HG02678 (cell line): Measurements from ENCODE around the gene SEPTIN2.
A peak's percentile ranks its signal among the peaks of the same experiment; 100 is the strongest.
"Not testable (repeated sequence)": the region's sequence is repeated elsewhere in the genome, so short reads cannot be mapped to it uniquely, and the experiment has no call there.

Experiments
- ATAC-seq: cut with Tn5 transposase; IDR thresholded peaks from one replicate; pipeline ENCODE4 v1.9.1; 2021; ENCODE audit warnings: mild to moderate bottlenecking, moderate library complexity; ENCODE audit not compliant: unreplicated experiment

SEPTIN2 gene

GRCh38 chr2:241286348-241287090 lies 29.2 kb upstream of the SEPTIN2 start:
- ATAC-seq: no peak

GRCh38 chr2:241288324-241288888 lies 27.3 kb upstream of the SEPTIN2 start:
- no peak for ATAC-seq

- ATAC-seq: no peak
Measured at GRCh38 chr2:241289053-241289452, 26.7 kb upstream of the SEPTIN2 start.

GRCh38 chr2:241289597-241289996 lies 26.1 kb upstream of the SEPTIN2 start:
- ATAC-seq: no peak

- no peak for ATAC-seq
Measured at GRCh38 chr2:241291153-241291552, 24.6 kb upstream of the SEPTIN2 start.

GRCh38 chr2:241291977-241292376 lies 23.7 kb upstream of the SEPTIN2 start:
- ATAC-seq: no peak

- not testable (repeated sequence) for ATAC-seq
Measured at GRCh38 chr2:241293378-241293797, 22.3 kb upstream of the SEPTIN2 start.

DNA sequence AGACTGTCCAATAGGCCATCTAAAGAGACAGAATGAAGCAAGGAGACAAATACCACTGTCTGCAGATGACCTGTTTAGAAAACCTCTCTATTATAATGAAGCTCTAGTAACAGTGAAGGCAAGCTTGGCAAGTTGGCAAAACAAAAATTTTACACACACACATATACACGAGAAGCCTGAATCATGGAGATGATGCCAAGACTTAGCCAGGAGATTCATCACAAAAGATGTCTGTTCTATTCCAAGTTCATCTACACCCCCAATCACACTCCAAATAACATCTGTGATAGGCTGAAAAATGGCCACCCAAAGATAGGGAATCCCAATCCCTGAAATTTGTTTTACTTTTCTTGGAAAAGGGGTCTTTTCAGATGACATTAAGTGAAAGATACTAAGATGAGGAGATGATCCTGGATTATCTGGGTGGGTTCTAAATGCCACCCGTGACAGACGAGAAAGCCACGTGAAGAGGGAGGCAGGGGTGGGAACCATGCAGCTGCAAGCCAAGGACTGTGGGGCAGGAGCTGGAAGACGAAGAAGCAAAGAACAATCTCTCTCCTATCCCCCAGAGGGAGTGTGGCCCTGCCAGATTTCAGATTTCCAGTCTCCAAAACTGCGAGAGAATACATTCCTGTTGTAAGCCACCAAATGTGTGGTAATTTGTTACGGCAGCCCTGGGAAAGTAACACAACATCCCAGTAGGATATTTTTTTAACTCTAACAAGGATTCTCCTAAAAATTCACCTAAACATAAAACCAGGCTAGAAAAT lies 20.2 kb upstream of the SEPTIN2 start:
- no peak for ATAC-seq

DNA sequence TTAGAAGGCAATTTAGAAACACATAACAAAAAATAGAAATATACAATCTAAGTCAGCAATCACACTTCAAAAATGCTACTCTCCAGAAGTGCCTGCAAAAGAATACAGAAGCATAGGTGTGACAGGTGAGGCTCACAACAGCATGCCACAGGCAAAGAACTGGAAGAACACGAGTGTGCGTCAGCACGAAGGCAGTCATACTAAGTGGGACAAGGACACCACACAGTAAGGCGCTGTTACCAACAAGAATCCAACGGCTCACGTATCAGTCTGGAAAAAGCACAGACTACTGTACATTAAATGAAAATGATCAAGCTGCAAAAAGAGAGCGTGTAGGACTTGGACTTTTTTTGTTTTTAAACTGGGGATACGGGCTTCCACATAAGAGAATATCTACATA lies 19.0 kb upstream of the SEPTIN2 start:
- no peak for ATAC-seq

- ATAC-seq: no peak
Measured at GRCh38 chr2:241298673-241299072, 17.1 kb upstream of the SEPTIN2 start.

GRCh38 chr2:241300000-241300399 lies 15.7 kb upstream of the SEPTIN2 start:
- ATAC-seq: no peak

DNA sequence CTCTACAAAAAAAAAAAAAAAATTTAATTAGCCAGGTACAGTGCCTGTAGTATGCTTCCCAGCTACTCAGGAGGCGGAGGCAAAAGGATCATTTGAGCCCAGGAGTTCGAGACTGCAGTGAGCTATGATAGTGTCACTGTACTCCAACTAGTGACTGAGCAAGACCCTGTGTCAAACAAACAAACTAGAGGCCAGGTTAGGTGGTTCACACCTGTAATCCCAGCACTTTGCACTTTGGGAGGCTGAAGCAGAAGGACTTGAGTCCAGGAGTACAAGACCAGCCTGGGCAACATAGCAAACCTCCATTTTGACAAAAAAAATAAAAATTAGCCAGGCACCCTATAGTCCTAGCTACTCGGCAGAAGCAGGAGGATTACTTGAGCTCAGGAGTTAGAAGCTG lies 13.6 kb upstream of the SEPTIN2 start:
- ATAC-seq: no peak

DNA sequence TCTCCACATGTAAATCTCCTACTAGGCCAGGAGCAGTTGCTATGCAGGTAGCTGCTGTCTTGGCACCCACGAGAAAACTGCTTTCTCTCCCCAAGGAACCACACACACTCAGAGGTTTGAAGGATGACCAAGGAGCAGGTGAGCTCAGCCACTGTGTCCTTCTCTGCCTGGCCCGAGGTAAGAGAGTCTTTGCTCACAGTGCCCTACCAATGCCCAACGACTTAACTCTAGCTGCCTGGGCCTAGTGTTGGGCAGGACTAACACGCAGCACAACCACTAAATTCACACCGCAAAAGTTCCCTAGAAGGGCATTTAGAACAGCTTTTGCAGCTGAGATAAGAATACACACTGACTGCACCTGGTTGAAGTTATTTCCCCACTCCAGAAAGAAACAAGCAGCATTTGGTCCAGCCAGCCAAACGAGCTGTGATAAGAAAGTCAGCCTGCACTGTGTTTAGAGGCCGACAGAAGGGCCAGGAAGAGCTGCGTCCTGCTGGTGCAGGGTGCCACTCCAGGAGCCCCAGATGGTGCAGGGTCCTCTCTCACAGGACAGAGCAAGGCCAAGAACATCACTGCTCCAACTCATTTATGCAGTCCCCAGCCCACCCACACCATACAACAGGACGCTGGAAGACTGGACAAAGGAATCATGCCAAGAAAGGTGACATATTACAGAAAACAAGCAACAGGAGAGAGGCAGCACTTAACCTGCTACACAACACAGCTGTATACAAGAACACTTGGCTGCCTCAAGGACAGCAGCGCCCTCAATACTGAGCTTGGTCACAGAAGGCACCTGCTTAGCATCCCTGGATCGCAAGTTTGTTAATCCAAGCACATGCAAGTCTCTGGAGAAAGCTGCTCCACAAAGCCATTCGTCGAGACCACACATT lies 12.7 kb upstream of the SEPTIN2 start:
- no peak for ATAC-seq

- ATAC-seq: no peak
Measured at GRCh38 chr2:241304039-241304670, 11.6 kb upstream of the SEPTIN2 start.

DNA sequence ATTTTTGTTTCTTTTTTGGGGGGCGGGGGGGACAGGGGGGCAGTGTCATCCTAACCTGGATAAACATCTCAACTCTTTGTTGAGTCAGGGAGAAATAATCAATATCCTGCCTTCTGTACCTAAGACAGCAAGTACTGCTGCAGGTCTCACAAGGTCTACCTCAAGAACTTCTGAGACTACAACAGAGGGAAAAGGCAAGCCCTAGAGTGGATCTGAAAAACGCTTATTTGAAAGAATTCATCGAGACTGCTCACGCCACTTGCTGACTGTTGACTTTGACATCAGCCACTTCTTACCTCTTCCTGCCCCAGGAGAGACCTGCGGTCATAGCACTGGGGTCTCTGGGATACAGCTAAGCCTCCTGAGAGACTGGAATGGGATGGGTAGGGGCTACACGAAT lies 8.7 kb upstream of the SEPTIN2 start:
- no peak for ATAC-seq

GRCh38 chr2:241308267-241308666 lies 7.5 kb upstream of the SEPTIN2 start:
- no peak for ATAC-seq

DNA sequence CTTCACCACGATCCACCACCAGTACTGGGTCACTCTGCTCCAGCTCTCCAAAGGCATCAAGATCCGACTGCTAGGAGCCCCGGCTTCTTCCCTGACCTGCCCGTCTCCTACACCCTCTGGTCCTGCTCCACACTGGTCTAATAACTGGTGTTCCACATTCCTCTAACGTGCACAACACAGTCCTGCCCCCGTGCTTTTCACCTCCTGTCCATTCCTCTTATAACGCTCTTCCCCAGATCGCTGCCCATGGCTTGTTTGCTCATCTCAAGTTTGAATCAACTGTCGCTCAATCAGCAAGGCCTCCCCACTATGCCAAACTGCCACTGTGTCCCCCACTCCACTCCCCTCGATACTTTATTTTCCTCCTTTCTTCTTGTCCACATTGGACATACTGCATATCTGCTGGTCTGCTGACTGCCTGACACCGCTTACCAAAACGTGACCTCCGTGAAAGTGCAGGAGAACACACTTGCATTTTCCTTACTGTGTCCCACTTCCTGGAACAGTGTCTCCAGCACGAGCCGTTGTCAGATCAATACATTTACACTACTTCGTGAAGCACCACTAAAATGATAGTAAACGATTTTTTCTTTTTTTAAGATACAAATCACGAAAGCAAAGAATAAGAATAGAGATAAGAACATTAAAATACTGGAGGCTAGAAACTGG lies 6.8 kb upstream of the SEPTIN2 start:
- ATAC-seq: no peak

DNA sequence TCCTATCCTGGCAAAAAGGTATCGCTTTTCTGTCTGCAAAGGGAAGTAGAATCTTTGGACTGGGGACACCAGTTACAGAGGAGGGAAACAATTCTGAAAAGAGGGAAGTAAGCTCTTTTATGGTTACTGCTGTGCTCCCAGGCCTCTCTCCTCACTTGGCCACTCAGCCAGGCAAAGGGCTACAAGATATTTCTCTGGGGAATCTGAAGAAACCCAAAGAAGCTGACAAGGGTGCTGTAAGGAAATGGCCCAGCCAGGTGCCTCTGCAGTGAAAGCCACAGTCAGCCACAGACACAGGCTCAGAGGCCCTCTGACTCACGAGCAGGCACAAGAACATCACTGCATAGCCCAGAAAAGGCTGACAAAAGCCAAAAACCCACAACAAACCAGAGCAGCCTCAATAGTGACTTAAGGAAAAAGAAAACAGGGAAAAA lies 6.0 kb upstream of the SEPTIN2 start:
- ATAC-seq: peak; percentile 54

DNA sequence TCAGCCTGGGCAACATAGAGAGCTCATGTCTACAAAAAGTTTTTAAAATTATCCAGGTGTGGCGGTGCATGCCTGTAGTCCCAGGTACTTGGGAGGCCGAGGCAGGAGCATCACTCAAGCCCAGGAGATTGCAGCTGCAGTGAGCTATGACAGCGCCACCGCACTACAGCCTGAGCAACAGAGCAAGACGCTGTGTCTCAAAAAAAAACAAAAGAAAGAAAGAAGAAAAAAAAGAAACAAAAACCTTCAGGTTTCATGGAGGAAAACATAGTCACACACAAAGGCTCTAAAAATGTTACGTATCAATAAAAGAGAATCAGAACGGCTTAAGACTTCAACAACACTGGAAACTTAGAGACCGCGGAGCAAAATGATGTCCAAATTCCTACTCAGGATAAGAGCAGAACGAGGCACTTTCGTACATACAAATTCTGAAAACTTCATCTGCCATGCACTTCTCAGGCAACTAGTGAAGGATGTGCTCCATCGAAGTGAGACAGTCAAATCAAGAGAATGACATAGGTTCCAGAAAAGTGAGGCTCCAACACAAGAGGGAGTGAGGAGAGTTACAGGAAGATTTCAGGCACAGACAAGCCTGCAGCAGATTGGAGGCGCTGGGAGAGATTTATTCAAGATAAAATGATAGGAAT lies 4.7 kb upstream of the SEPTIN2 start:
- ATAC-seq: no peak
